KG1 (cell line): ENCODE results near the gene BMP2K.
A peak's percentile ranks its signal among the peaks of the same experiment; 100 is the strongest.

ENCODE experiments used
- DNase-seq: peaks from one replicate; lab custom pipeline; 2025; lab: John Stamatoyannopoulos, UW

The BMP2K gene

DNA sequence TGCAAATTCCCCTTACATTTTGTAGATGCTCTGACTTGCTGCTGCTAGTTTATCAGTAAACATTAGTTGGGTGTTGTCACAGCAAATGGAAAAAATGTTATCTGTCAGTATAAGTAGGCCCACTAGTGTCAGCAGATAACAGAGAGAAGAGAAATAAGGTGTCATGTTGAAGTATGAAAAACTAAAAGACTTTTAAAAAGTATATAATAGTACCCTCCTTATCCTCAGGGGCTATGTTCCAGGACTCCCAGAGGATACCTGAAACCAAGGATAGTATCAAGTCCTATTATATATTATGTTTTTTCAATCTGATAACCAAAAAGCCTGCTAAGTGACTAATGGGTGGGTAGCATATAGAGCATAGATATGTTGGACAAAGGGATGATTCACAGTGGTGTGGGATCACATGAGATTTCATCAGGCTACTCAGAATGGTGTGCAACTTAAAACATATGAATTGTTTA lies 11.6 kb upstream of the BMP2K start:
- no peak for DNase-seq

DNA sequence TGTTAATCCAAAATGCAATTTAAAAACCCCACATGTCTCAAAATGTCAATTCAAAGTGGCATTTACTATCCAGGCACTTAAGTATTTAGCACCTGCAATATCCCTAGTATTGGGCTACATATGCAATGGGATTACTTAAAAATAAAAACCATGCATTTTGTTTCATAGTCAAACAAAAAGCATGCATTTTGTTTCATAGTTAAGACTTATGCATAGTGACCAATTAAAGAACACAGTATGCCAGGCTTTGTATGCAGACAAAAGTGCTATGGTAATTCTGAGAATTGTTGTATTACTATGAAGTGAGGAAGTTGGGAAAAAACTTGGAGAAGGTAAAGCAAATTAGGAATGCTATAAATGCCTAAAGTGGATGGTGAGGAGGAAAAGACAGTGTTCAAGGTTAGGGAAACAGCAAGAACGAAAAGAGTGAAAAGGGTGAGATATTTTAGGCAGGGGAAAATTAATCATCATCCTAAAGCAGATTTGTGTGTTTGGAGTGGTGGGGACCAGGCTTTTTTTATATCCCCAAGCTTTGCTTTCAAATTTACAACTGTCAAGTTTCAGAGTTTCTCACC lies 10.6 kb upstream of the BMP2K start:
- no peak for DNase-seq

- no peak for DNase-seq
Observed at GRCh38 chr4:78766026-78766425, 10.1 kb upstream of the BMP2K start.

DNA sequence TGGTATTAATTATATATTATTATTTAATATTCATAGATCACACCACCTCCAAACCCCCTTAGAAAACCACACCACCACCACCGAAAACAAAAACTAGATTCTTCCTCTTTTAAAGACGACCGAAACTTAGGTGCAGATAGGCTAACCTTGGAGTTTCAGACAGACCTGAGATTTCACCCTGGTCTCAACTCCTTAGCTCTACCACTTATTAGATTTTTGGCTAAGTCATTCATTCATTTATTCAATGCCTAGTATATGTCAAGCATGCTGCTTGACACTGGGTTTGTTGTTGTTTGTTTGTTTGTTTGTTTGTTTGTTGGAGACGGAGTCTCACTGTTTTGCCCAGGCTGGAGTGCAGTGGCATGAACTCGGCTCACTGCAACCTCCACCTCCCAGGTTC lies 9.5 kb upstream of the BMP2K start:
- no peak for DNase-seq

DNA sequence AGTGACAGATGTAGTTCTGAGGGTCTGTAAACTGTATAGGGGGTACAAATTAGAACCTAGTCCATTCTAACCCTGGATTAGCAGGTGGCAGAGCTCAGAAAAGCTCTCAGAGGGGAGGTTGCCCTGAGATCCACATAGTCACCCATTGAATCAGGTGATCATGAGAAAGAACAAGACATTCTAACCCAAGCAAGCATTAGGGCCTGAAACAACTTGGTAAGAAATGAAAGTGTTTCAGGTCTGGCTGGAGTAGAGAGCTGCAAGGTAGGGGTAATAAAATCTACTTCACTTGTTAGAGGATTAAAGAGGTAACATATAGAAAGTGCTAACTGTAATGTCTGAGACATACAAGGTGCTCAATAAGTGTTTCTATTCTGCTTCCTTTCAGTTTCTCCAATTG lies 8.8 kb upstream of the BMP2K start:
- no peak for DNase-seq

GRCh38 chr4:78768452-78769180 lies 7.5 kb upstream of the BMP2K start:
- DNase-seq, result no peak

DNA sequence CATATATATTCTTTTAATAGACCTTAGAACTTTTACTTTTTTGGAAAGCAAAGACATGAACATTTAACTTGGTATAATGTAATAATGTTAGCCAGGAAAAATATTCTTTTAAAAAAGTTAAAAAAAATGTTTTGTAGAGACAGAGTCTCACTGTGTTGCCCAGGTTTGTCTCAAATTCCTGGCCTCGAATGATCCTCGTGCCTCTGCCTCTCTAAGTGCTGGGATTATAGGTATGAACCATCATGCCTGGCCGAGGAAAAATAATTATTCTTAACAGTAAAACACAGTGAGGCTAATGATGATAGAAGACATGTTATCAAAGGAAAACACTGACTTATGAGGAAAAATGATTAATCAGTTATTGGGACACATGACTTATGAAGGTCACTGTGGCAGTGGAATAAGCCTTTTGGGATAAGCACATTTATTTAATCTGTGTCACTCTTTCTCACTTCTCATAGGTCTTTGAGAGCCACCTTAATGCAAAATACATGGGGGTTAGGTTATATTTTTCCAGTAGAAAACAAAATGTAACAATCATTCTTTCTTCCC lies 6.0 kb upstream of the BMP2K start:
- no peak for DNase-seq

GRCh38 chr4:78772526-78773091 lies 3.5 kb upstream of the BMP2K start:
- no peak for DNase-seq

DNA sequence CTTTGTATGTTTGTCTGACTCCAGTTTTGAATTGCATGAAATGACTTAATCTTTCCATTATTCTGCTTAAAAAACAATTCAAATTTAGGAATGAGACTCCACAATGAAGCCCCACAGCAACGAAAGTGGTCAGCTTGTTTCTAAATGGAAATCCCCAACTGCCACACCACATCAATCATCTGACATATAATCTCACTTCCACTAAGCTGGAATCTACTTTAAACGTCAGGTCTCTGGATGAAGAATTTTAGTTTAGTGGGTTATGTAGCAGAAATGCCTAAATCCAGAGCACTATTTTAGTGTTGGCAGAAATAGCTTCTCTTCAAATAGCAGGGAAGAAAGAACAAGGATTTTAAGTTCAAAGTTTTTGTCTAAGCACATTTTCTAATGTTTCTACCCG lies 1.7 kb upstream of the BMP2K start:
- DNase-seq, result no peak

DNA sequence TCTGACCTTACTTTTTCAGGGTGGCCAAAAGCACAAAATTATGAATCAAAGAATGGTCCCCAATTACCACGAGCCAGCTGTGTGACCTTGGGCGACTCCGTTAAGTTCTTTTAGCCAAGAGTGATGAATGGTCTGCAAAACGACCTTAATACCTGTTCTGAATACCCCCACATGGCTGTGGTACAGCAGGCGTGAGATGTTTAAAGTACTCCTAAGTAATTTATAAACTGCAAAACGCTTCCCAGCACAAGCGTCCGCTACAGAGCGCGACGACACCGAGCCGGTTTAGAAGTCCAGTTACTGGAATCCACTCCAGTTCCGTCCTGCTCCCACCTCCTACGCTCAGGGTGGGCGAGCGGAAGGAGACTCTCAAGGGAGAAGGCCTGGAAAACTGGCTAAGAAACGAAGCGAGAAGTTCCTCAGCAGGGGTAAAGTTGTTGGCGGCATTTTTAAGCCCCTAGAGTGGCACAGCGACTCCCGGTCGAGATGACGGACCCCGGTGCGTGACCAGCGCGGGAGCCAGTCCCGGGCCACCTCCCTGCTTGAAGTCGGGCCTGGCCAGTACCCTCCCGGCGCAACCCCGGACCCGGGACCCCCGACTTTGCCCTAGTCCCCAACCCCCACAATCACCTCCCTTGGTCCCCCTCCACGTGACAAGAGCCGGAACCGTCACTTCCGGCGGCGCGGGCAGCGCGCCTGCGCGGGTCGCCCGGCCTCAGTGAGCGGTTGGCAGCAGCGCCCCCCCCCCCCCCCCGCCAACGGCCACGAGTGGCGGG lies 659 bp upstream of the BMP2K start:
- DNase-seq, result peak; percentile 84

GRCh38 chr4:78776729-78777575 lies 802 bp downstream of the BMP2K start:
- DNase-seq, result peak; percentile 31

- DNase-seq, result no peak
Observed at GRCh38 chr4:78777576-78777940, 1.4 kb downstream of the BMP2K start.

- DNase-seq, result no peak
Observed at GRCh38 chr4:78778530-78778929, 2.4 kb downstream of the BMP2K start.

DNA sequence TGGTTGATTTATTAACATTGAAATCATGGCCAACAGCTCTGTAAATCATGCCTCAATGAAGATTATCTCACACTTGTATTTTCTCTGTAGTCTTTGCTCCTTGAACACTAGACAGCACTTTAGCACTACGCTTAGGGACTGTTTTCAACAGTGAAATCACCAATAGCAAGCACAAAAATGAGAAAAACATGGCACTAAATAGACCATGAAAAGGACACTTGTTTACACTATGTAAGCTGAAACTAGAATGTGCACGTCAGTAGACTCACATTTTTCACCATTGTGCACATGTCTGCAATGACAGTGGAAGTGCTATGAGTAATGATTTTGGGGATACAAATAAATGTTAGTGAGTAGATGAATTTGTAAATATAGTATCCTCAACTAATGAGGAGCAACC lies 3.1 kb downstream of the BMP2K start:
- DNase-seq, result no peak

- DNase-seq, result no peak
Observed at GRCh38 chr4:78780093-78780492, 3.9 kb downstream of the BMP2K start.

- no peak for DNase-seq
Observed at GRCh38 chr4:78781139-78781538, 5.0 kb downstream of the BMP2K start.

DNA sequence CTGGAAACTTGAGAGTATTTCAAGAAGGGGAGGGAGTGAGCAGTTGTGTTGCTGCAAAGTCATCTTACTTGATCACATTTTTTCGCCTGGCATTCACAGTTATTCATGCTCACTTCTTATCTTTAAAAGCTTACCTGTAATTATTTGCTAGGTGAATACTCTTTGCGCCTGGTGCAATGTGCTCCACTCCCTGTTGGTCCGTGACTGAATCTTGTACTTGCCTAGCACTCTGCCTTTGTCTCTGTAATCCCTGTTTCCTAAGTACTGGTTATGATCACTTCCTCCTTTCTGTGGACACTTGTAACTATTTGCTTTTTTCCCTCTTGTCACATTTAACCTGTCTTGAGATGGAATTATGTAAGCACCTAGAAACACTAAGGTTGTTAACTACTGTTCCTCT lies 5.8 kb downstream of the BMP2K start:
- DNase-seq, result no peak

DNA sequence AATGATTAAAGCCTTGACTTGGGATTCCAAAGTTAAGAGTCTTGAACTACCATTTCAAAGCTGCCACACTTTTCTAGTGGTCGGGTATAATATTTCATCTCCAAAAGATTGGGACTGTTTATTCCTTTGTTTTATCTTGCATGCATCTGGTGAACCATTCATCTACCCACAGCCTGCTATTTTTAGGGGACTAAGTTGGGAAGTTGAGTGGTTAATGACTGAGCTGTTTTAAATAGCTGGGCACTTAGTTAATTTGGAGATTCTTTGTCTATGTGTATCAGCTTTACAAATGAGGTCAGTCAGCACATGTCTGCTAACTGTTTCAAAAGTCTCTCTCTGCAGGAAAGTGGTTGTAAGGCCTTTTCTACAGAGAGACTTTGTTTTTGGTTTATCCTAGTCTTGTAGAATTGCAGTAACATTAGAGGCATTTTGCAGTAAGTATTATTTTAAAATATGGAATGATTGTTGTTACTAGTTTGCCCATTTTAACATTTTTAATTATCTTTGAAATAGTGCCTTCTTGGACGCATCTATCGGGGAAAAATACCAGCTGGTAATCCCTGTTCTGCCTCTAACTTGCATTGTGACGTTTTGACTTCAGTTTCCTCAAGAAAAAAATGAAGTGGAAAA lies 8.2 kb downstream of the BMP2K start:
- DNase-seq, result no peak

DNA sequence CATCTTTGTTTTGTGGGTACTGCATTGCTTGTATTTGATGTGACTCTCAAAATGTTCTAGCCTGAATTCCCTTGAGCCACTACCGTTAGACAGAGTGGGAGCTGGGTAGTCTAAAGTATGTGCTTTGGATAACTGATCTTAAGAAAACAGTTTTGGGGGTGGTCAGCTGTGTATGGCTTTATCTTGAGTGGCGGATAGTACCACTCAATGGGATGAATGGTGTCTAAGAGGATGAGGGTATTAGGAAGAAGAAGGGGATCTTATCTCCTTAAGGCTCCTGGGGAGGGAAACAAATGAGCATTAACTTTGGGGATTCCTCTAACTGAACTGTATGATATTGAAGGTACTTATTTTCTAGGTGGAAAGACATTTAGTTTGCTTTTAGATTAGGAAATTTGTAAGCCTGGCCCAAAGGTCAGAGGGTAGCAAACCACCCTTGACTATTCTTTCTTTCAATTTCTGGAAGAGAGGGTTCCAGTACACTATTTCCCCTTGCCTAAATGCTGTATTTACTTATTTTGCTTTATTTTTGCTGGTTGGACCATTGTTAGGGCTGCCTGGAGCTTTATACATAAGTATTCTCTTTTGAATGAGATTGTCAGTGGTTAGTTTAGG lies 11.3 kb downstream of the BMP2K start:
- DNase-seq, result no peak

DNA sequence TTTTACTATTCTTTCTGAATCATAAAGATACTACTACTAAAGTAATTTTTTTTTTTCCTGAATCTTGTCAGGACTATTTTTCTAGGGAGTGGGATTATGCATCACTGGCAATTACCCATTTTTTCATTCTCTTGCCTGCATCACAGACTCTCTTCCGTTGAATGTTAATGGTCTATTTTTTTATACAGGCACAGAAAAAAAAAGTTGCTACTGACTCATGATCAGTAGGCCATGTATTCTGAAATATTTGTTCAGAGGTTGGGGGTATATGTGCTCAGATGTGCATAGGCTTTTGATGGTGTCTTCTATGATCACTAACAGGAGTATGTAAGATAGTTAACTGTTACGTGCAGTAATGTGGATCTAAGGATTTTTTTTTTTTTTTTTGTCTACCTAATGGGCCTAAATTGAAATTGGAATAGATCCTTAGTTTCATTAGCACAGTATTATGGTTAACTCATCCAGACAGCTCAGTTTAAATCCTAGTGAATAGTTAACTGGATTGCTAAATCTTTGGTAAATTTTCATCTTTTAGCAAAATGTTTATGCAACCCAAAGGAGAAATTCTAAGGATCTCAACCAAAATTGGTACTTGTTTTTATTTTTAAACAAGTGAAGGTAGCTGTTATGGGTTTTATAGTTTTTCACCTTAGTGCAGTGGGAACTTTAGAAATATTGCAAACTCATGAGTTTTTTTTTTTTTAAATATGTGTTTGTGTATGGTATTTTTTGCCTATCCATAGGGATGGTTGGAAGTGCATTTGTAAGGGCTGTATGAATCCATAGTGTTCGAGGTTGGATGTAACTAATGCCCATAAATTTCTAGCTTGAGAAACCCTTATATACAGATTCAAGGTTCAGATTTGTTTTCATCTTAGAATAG lies 12.1 kb downstream of the BMP2K start:
- no peak for DNase-seq
